Erythroblast (primary cell): ENCODE data around the gene PLP2.

Experiments
- GATA1 ChIP-seq: IDR thresholded peaks from 2 replicates; pipeline ENCODE4 v1.6.1; 2011; ENCODE audit warnings: low read depth, mild to moderate bottlenecking, control low read depth, low read length, moderate library complexity
- POLR2A ChIP-seq: IDR thresholded peaks from 2 replicates; pipeline ENCODE4 v1.6.1; 2011; ENCODE audit warnings: mild to moderate bottlenecking, low read length

DNA sequence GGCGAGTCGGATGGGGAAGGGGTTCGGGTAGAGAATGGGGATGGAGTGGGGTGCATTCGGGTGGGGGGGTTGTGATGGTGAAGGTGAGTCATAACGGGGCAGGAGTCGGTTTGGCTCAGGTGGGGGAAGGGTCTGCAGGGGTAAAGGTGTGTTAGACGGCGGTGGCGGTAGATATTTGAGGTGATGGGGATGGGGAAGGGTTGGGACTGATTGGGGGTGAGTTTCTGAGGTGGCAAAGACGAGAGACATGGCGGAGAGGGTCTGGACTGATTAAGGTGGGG lies 27.6 kb downstream of the PLP2 start:
- TF ChIP-seq POLR2A, result no peak
- TF ChIP-seq GATA1, result no peak
